ENCODE results near the gene SSBP4. TPM values are rescaled to one million over a fixed set of nuclear protein-coding genes. Genes with fewer than 3 reads are reported as not detected.

Gene SSBP4
- total RNA-seq, 1 donor from 2014 or later, result 28.5 TPM

DNA sequence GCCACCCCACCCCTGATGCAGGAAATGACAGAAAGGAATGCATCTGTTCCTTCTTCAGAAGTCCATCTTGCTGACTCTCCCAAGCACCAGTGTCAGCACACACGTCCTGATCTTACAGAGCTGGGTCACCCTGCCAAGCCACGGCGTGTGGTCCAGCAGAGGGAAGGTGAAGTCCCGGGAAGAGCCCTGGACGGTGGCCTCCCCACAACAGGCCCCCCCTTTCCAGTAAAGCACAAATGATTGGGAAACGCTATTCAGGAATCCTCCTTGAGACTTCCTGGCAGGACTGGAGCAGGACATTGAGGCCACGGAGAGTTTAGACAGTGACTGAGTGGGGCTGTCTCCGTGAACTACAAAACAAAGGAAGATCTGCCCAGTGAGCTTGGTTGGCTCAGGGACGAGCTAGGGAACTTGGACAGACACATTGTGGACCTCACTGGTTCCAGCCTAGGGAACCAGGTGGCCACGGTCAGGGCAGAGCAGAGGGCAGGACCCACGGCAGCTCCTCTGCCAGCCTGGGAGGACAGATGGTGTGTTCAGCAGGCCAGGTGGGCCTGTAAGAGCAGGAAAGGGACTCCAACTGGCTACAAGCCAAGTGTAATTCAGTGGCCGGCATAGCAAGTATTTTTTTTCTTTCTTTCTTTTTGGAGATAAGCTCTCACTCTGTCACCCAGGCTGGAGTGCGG, 61.0 kb downstream of the SSBP4 start:
- POLR2A ChIA-PET, result no interaction called here
- Mint-ChIP-seq H3K4me3 (no peak overlapping the region), H3K4me1 (peaks cover 68% of the 10 kb centered on the region), H3K27ac (peak overlapping the region; percentile 69), H3K9me3 (no peaks in the 10 kb centered on the region), H3K27me3 (no peaks in the 10 kb centered on the region), H3K36me3 (ENCODE audit: low read depth) (peaks cover 6% of the 10 kb centered on the region)
- DNase-seq, result no peak
- TF ChIP-seq, protein P1, sequence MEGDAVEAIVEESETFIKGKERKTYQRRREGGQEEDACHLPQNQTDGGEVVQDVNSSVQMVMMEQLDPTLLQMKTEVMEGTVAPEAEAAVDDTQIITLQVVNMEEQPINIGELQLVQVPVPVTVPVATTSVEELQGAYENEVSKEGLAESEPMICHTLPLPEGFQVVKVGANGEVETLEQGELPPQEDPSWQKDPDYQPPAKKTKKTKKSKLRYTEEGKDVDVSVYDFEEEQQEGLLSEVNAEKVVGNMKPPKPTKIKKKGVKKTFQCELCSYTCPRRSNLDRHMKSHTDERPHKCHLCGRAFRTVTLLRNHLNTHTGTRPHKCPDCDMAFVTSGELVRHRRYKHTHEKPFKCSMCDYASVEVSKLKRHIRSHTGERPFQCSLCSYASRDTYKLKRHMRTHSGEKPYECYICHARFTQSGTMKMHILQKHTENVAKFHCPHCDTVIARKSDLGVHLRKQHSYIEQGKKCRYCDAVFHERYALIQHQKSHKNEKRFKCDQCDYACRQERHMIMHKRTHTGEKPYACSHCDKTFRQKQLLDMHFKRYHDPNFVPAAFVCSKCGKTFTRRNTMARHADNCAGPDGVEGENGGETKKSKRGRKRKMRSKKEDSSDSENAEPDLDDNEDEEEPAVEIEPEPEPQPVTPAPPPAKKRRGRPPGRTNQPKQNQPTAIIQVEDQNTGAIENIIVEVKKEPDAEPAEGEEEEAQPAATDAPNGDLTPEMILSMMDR (IDR thresholded peaks at IDR 0.05), result no peak
- CTCF ChIA-PET, result no interaction called here
- ATAC-seq (ENCODE audit: low read depth), result no peak
- intact Hi-C loops (cut with micrococcal nuclease), result no loop called here

DNA sequence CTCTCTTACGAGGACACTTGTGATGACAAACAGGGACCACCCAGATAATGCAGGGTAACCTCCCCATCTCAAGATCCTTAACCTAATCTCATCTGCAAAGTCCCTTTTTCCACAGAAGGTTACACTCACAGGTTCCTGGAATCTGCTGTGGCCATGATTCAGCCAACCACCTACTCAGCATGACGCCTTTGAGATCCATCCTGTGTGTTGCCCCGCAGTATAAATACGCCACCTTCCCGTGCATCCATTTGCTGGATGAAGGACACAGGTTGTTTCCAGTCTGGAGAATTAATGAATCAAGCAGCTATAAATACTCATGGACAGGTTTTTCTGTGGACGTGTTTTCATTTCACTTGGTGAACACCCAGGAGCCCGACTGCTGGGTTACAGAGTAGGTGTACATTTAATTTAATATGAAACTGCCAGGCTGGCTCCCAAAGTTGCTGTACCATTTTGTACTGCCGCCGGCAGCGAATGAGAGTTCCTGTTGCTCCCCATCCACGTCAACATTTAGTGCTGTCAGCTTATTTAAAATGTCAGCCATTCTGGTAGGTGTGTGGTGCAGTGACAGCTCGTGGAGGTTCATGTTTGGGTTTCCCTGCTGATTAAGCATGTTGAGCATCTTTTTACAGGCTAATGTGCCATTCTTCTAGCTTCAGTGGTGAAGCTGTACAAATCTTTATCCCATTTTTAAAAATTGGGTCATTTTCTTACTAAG, 62.5 kb downstream of the SSBP4 start:
- ChIA-PET CTCF (interaction anchor here (0.9 to 1.2 kb wide), 2 partner anchors 108 to 365 kb away, joined by 3 read pairs; no protein-coding TSS in a partner anchor), POLR2A (interaction anchor here (0.7 kb wide), 1 partner anchor 309 kb away, joined by 14 read pairs; no protein-coding TSS in a partner anchor)
- Mint-ChIP-seq H3K27me3 (no peaks in the 10 kb centered on the region), H3K4me3 (no peak overlapping the region), H3K36me3 (ENCODE audit: low read depth) (peaks cover 9% of the 10 kb centered on the region), H3K9me3 (no peaks in the 10 kb centered on the region), H3K4me1 (peaks cover 66% of the 10 kb centered on the region), H3K27ac (no peak overlapping the region)
- no peak for ATAC-seq (ENCODE audit: low read depth)
- DNase-seq, result no peak
- TF ChIP-seq, protein P1 (IDR thresholded peaks at IDR 0.05), result no peak
- intact Hi-C loops (cut with micrococcal nuclease), result no loop called here

DNA sequence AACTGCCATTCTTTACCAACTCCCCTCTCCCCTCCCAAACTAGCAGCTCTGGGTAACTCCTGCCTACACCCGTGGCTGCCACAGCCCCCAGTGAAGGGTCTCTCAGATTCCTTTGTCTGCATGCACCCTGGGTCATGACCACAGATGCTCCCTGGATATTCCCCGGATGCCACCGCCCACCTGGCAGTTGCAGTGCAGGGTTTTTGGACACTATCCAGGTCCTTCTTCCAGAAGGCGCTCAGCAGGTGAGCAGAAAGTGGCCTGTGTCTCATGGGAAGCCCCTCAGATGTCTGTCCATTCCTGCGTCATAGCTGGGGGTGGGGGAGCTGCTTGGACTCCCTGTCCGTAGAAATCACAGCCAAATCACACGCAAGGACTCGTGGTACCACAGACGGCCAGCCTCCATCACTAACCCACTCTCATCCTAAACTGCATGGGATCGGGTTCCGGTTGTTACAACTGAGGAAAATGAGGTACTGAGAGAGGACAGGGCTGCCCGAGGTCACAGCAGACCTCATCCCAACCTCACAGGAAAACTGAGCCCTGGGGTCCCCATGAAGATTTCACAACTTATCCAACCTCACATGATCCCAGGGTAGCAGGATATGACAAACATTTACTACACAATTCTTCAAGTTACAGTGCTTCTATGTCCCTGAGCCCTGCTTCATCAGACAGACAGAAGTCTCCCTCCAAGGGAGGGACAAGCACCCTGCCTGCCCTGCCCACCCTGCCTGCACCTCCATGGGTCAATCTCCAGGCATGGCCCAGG, 64.1 kb downstream of the SSBP4 start:
- peaks cover 3% of the 10 kb centered on the region for H3K36me3 Mint-ChIP-seq (ENCODE audit: low read depth)
- no peaks in the 10 kb centered on the region for H3K9me3 Mint-ChIP-seq
- H3K27ac Mint-ChIP-seq, result no peak overlapping the region

More for the DNA sequence above, 64.1 kb downstream of the SSBP4 start:
- TF ChIP-seq, protein P1 (IDR thresholded peaks at IDR 0.05), result no peak
- intact Hi-C loops (cut with micrococcal nuclease), result no loop called here
- Mint-ChIP-seq H3K4me3 (no peak overlapping the region), H3K4me1 (peaks cover 61% of the 10 kb centered on the region), H3K27me3 (no peaks in the 10 kb centered on the region)
- DNase-seq (no peak), ATAC-seq (ENCODE audit: low read depth) (no peak)
- ChIA-PET CTCF (no interaction called here), POLR2A (no interaction called here)

Other genes with a start within 250 kb of the SSBP4 start
- 251 and 255 TPM in 2 replicates for gene IFI30, start 245.6 kb upstream of the SSBP4 start, total RNA-seq
- 17.3 and 17.9 TPM in 2 replicates for gene MPV17L2, start 226.2 kb upstream of the SSBP4 start, total RNA-seq
- gene RAB3A, start 215.4 kb upstream of the SSBP4 start, total RNA-seq, result 3.8 and 4.1 TPM in 2 replicates
- gene PDE4C, start 193.0 kb upstream of the SSBP4 start, total RNA-seq, result not detected in 2 replicates
- 15.6 and 17.8 TPM in 2 replicates for gene IQCN, start 144.9 kb upstream of the SSBP4 start, total RNA-seq
- 206 and 225 TPM in 2 replicates for gene JUND, start 137.8 kb upstream of the SSBP4 start, total RNA-seq
- 59.2 and 70.3 TPM in 2 replicates for gene LSM4, start 96.3 kb upstream of the SSBP4 start, total RNA-seq
- gene PGPEP1, start 78.8 kb upstream of the SSBP4 start, total RNA-seq, result 5.6 and 6.9 TPM in 2 replicates
- not detected in 2 replicates for gene GDF15, start 33.2 kb upstream of the SSBP4 start, total RNA-seq
- 0.47 and 0.88 TPM in 2 replicates for gene LRRC25, start 21.8 kb upstream of the SSBP4 start, total RNA-seq
- gene ISYNA1, start 18.7 kb downstream of the SSBP4 start, total RNA-seq, result 5.1 and 6.3 TPM in 2 replicates
- 29.0 and 32.6 TPM in 2 replicates for gene ELL, start 102.7 kb downstream of the SSBP4 start, total RNA-seq
- 133 and 140 TPM in 2 replicates for gene FKBP8, start 124.2 kb downstream of the SSBP4 start, total RNA-seq
- gene KXD1, start 138.5 kb downstream of the SSBP4 start, total RNA-seq, result 82.2 and 88.8 TPM in 2 replicates
- 1,962 and 2,164 TPM in 2 replicates for gene UBA52, start 152.5 kb downstream of the SSBP4 start, total RNA-seq
- gene REX1BD, start 169.4 kb downstream of the SSBP4 start, total RNA-seq, result 83.7 and 85.9 TPM in 2 replicates
- gene CRLF1, start 187.4 kb downstream of the SSBP4 start, total RNA-seq, result not detected in 2 replicates
- 0.64 TPM in 1 of 2 replicates, not detected in the other for gene TMEM59L, start 193.5 kb downstream of the SSBP4 start, total RNA-seq
- 10.9 and 11.3 TPM in 2 replicates for gene KLHL26, start 217.6 kb downstream of the SSBP4 start, total RNA-seq

All from activated B cell treated with CpG ODN at 0.5 μM for 24 hours (primary cell).